ENCODE data around the gene NLGN4X.

The NLGN4X gene

GRCh38 chrX:6149060-6149872 is 79.4 kb downstream of the NLGN4X start:
- DNase-seq = no peak

- DNase-seq = no peak
Observed at GRCh38 chrX:6134255-6134654, 94.4 kb downstream of the NLGN4X start.

GRCh38 chrX:6132970-6133369 is 95.7 kb downstream of the NLGN4X start:
- DNase-seq = no peak

- DNase-seq = no peak
Observed at GRCh38 chrX:6131287-6131686, 97.4 kb downstream of the NLGN4X start.

- DNase-seq = no peak
Observed at GRCh38 chrX:6129195-6129594, 99.5 kb downstream of the NLGN4X start.

- no peak for DNase-seq
Observed at GRCh38 chrX:6120329-6120728, 108.3 kb downstream of the NLGN4X start.

GRCh38 chrX:6095469-6095868 is 133.2 kb downstream of the NLGN4X start:
- DNase-seq = no peak

- no peak for DNase-seq
Observed at GRCh38 chrX:6074532-6074931, 154.1 kb downstream of the NLGN4X start.

GRCh38 chrX:6071731-6072130 is 156.9 kb downstream of the NLGN4X start:
- DNase-seq = no peak

GRCh38 chrX:6067600-6067999 is 161.1 kb downstream of the NLGN4X start:
- no peak for DNase-seq

GRCh38 chrX:6053141-6053540 is 175.5 kb downstream of the NLGN4X start:
- DNase-seq = no peak

GRCh38 chrX:6052111-6052745 is 176.4 kb downstream of the NLGN4X start:
- DNase-seq = no peak

GRCh38 chrX:6049132-6049531 is 179.5 kb downstream of the NLGN4X start:
- no peak for DNase-seq

GRCh38 chrX:6041630-6042029 is 187.0 kb downstream of the NLGN4X start:
- DNase-seq = no peak

GRCh38 chrX:6029014-6029413 is 199.7 kb downstream of the NLGN4X start:
- DNase-seq = no peak

- DNase-seq = no peak
Observed at GRCh38 chrX:6026980-6027379, 201.7 kb downstream of the NLGN4X start.

- DNase-seq = no peak
Observed at GRCh38 chrX:6026429-6026828, 202.2 kb downstream of the NLGN4X start.

GRCh38 chrX:6024204-6024603 is 204.5 kb downstream of the NLGN4X start:
- no peak for DNase-seq

GRCh38 chrX:6021316-6022091 is 207.2 kb downstream of the NLGN4X start:
- no peak for DNase-seq

- no peak for DNase-seq
Observed at GRCh38 chrX:6019076-6019475, 209.6 kb downstream of the NLGN4X start.

GRCh38 chrX:6015423-6015822 is 213.2 kb downstream of the NLGN4X start:
- DNase-seq = no peak

GRCh38 chrX:6012357-6012756 is 216.3 kb downstream of the NLGN4X start:
- DNase-seq = no peak

- DNase-seq = no peak
Observed at GRCh38 chrX:6005856-6006255, 222.8 kb downstream of the NLGN4X start.

- no peak for DNase-seq
Observed at GRCh38 chrX:6004529-6004928, 224.1 kb downstream of the NLGN4X start.

All from NCI-H2029 treated with DMSO at 0.1 percent for 48 hours (cell line).